ENCODE data around the gene GTF2IRD1. TPM values are rescaled to one million over a fixed set of nuclear protein-coding genes. Genes with fewer than 3 reads are reported as not detected.
A peak's percentile ranks its signal among the peaks of the same experiment; 100 is the strongest.
"Not testable (repeated sequence)": the region's sequence is repeated elsewhere in the genome, so short reads cannot be mapped to it uniquely, and the experiment has no call there.

Gene GTF2IRD1
- total RNA-seq, 2 donors from 2014 or later, result 0.89 to 2.2 TPM

- H3K36me3 Mint-ChIP-seq (ENCODE audit: low read depth), result no peaks in the 10 kb centered on the region
- no peaks in the 10 kb centered on the region for H3K9me3 Mint-ChIP-seq
- H3K27me3 Mint-ChIP-seq, result no peaks in the 10 kb centered on the region
- ATAC-seq (replicated peaks), result no peak
- no peak overlapping the region for H3K4me3 Mint-ChIP-seq
- H3K27ac Mint-ChIP-seq, result no peak overlapping the region
- H3K4me1 Mint-ChIP-seq, result no peaks in the 10 kb centered on the region
Measured at GRCh38 chr7:74418076-74418475, 35.6 kb upstream of the GTF2IRD1 start.

- no peaks in the 10 kb centered on the region for H3K36me3 Mint-ChIP-seq (ENCODE audit: low read depth)
- no peaks in the 10 kb centered on the region for H3K4me1 Mint-ChIP-seq
- no peak for ATAC-seq (replicated peaks)
- no peak overlapping the region for H3K4me3 Mint-ChIP-seq
- H3K27ac Mint-ChIP-seq, result no peak overlapping the region
- no peaks in the 10 kb centered on the region for H3K9me3 Mint-ChIP-seq
- H3K27me3 Mint-ChIP-seq, result no peaks in the 10 kb centered on the region
Measured at GRCh38 chr7:74418538-74418937, 35.2 kb upstream of the GTF2IRD1 start.

GRCh38 chr7:74419232-74419631, 34.5 kb upstream of the GTF2IRD1 start:
- not testable (repeated sequence) for H3K27me3 Mint-ChIP-seq; H3K4me1 Mint-ChIP-seq; H3K9me3 Mint-ChIP-seq; ATAC-seq (replicated peaks); H3K4me3 Mint-ChIP-seq; H3K36me3 Mint-ChIP-seq (ENCODE audit: low read depth)
- H3K27ac Mint-ChIP-seq, result peak overlapping the region; percentile 56

DNA sequence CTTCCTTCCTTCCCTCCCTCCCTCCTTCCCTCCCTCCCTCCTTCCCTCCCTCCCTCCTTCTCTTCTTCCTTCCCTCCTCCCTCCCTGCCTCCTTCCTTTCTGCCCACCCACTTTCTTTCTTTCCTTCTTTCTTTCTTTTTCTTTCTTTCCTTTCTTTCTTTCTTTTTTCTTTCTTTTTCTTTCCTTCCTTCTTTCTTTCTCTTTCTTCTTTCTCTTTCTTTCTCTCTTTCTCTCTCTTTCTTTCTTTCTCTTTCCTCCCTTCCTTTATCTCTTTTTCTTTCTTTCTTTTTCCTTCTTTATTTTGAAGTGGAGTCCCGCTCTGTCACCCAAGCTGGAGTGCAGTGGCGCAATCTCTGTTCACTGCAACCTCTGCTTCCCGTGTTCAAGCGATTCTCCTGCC, 33.7 kb upstream of the GTF2IRD1 start:
- H3K27ac Mint-ChIP-seq, result peak overlapping the region; percentile 56
- H3K4me1 Mint-ChIP-seq, result no peaks in the 10 kb centered on the region
- no peaks in the 10 kb centered on the region for H3K9me3 Mint-ChIP-seq
- no peak for ATAC-seq (replicated peaks)
- H3K27me3 Mint-ChIP-seq, result no peaks in the 10 kb centered on the region
- H3K36me3 Mint-ChIP-seq (ENCODE audit: low read depth), result no peaks in the 10 kb centered on the region
- no peak overlapping the region for H3K4me3 Mint-ChIP-seq

DNA sequence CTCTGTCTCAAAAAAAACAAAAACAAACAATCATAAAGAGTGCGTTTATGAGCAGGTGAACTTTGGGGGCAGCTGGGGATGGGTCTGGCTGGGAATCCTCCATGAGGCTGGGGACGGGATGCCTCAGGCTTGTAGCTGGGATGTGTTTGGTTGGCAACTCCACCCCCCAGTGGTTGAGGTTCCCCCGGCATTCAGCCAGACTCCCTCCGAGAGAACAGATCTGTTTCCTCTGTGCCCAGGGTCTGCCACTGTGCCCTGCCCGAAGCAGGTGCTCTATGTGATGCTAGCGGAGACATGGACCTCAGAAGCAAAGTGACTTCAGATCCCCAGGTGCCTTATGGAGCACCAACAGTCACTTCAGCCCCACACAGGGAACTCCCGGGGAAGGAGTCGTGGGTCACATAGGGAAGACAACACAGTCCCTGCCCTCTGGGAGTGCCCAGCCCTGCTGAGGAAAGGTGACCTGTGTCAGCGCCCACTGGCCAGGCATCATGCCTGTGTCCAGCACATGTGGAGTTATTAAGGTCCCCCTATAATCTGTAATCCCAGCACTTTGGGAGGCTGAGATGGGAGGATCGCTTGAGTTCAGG, 29.3 kb upstream of the GTF2IRD1 start:
- Mint-ChIP-seq H3K4me3 (no peak overlapping the region), H3K4me1 (no peaks in the 10 kb centered on the region), H3K27ac (no peak overlapping the region), H3K27me3 (no peaks in the 10 kb centered on the region), H3K9me3 (no peaks in the 10 kb centered on the region), H3K36me3 (ENCODE audit: low read depth) (no peaks in the 10 kb centered on the region)
- no peak for ATAC-seq (replicated peaks)

DNA sequence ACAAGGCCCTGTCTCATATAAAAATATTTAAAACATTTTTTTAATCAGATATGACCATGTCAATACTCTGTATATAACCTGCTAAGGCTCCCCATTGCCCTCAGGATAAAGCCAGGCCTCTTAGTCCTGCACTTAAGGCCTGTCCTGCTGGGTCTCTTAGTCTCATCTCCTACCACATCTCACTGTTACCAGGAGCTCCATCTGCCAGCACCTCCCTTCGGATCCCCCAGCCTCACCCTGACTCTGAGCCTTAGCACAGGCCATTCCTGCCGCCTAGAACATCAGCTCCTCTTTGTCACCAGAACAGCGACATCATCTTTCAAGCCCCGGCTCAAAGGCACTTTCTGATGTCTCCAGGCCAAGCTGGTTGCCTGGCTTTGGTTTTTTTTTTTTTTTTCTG, 25.7 kb upstream of the GTF2IRD1 start:
- Mint-ChIP-seq H3K4me1 (no peaks in the 10 kb centered on the region), H3K27me3 (no peaks in the 10 kb centered on the region), H3K9me3 (no peaks in the 10 kb centered on the region), H3K4me3 (no peak overlapping the region), H3K36me3 (ENCODE audit: low read depth) (no peaks in the 10 kb centered on the region), H3K27ac (no peak overlapping the region)
- no peak for ATAC-seq (replicated peaks)

GRCh38 chr7:74429153-74429747, 24.5 kb upstream of the GTF2IRD1 start:
- no peaks in the 10 kb centered on the region for H3K36me3 Mint-ChIP-seq (ENCODE audit: low read depth)
- no peaks in the 10 kb centered on the region for H3K9me3 Mint-ChIP-seq
- no peaks in the 10 kb centered on the region for H3K27me3 Mint-ChIP-seq
- no peak overlapping the region for H3K27ac Mint-ChIP-seq
- H3K4me3 Mint-ChIP-seq, result no peak overlapping the region
- H3K4me1 Mint-ChIP-seq, result no peaks in the 10 kb centered on the region
- ATAC-seq (replicated peaks), result no peak

DNA sequence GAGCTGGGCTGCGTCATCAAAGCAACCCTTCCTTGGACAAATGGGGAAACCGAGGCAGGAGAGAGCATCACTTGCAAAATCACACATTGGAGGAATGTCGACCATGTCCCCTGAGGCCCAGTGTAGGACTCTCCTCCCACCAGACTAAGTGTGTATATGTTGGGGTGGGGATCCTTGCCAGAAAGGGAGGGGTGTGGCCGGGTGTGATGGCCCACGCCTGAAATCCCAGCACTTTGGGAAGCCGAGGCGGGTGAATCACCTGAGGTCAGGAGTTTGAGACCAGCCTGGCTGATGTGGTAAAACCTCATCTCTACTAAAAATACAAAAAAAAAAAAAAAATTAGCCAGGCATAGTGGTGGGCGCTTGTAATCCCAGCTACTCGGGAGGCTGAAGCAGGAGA, 23.3 kb upstream of the GTF2IRD1 start:
- not testable (repeated sequence) for H3K4me1 Mint-ChIP-seq; H3K27ac Mint-ChIP-seq; H3K4me3 Mint-ChIP-seq; H3K9me3 Mint-ChIP-seq; ATAC-seq (replicated peaks); H3K36me3 Mint-ChIP-seq (ENCODE audit: low read depth); H3K27me3 Mint-ChIP-seq

DNA sequence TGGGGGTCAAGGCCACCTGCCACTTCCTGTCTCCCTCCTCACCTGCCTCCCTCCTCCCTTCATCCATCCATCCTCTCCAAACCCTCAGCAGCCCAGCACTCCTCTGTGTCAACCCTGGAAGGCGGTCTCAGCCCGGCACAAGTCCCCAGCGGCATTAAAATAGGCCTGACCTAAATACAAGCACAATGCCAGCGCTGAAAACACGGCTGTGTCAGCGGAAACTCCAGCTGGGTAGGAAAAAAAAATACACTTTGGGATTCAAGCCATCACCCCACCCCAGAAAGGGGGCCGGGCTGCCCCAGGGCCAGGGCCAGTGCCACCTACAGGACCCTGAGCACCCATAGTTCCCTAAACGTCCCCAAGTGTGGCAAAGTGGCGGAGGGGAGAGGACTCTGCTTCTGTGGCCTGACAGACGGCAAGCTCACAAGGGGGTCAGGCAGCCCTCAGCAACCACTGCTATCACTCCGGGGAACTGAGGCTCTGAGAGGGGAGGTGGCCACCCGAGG, 22.7 kb upstream of the GTF2IRD1 start:
- no peak overlapping the region for H3K27ac Mint-ChIP-seq
- ATAC-seq (replicated peaks), result no peak
- no peaks in the 10 kb centered on the region for H3K27me3 Mint-ChIP-seq
- H3K9me3 Mint-ChIP-seq, result no peaks in the 10 kb centered on the region
- no peaks in the 10 kb centered on the region for H3K4me1 Mint-ChIP-seq
- H3K4me3 Mint-ChIP-seq, result no peak overlapping the region
- H3K36me3 Mint-ChIP-seq (ENCODE audit: low read depth), result no peaks in the 10 kb centered on the region

DNA sequence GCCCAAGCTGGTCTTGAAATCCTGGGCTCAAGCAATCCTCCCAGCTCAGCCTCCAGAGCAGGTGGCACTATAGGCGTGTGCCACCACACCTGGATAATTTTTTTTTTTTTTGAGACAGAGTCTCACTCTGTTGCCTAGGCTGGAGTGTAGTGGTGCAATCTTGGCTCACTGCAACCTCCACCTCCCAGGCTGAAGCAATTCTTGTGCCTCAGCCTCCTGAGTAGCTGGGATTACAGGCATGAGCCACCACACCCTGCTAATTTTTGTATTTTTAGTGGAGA, 16.5 kb upstream of the GTF2IRD1 start:
- not testable (repeated sequence) for H3K36me3 Mint-ChIP-seq (ENCODE audit: low read depth); H3K27ac Mint-ChIP-seq; H3K9me3 Mint-ChIP-seq; H3K4me1 Mint-ChIP-seq; H3K27me3 Mint-ChIP-seq; H3K4me3 Mint-ChIP-seq; ATAC-seq (replicated peaks)

DNA sequence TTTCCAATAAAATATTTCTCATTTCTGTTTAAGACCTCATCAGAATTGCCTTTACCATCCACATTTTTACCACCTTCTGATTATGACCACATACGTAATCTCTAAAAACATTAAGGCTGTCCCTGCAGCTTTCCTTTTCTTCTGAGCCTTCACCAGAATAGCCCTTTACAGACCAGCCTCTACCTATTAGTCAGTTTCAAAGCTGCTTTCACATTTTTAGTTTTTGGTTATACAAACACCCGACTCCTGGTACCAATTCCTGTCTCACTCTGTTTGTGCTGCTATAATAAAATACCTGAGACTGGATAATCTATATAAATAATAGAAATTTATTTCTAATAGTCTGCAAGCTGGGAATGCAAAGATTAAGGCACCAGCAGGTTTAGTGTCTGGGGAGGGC, 15.4 kb upstream of the GTF2IRD1 start:
- no peaks in the 10 kb centered on the region for H3K27me3 Mint-ChIP-seq
- H3K36me3 Mint-ChIP-seq (ENCODE audit: low read depth), result no peaks in the 10 kb centered on the region
- no peak overlapping the region for H3K4me3 Mint-ChIP-seq
- ATAC-seq (replicated peaks), result no peak
- peaks cover 5% of the 10 kb centered on the region for H3K9me3 Mint-ChIP-seq
- no peaks in the 10 kb centered on the region for H3K4me1 Mint-ChIP-seq
- no peak overlapping the region for H3K27ac Mint-ChIP-seq

DNA sequence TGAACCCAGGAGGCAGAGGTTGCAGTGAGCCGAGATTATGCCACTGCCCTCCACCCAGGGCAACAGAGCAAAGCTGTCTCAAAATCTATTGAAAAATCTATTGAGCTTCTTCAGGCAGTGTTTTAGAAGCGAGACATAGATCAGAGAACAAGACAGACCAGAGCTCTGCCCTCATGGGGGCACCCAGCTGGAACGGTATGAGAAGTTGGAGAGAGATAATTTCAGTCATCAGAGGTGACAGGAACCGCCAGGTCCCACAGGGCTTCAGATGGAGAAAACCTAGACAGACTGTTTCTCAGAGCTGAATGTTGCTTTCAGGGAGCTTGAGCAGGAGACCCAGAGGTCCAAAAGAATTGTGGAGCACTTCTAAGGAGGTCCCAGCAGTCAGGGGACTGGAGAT, 14.2 kb upstream of the GTF2IRD1 start:
- Mint-ChIP-seq H3K4me3 (no peak overlapping the region), H3K9me3 (peaks cover 5% of the 10 kb centered on the region), H3K4me1 (no peaks in the 10 kb centered on the region)

DNA sequence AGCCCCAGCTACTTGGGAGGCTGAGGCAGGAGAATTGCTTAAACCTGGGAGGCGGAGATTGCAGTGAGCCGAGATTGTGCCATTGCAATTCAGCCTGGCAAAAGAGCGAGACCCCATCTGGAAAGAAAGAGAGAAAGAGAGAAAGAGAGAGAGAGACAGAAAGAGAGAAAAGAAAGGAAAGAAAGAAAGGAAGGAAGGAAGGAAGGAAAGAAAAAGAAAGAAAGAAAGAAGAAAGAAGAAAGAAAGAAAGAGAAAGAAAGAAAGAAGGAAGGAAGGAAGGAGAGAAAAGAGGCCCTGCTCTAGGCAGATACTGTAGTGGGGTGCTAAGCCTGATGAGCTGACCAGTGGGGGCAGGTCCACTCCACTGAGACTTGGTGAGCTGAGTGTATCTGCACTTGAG, 13.6 kb upstream of the GTF2IRD1 start:
- H3K27me3 Mint-ChIP-seq, result not testable (repeated sequence)

More for the DNA sequence above, 14.2 kb upstream of the GTF2IRD1 start:
- no peaks in the 10 kb centered on the region for H3K36me3 Mint-ChIP-seq (ENCODE audit: low read depth)
- no peak overlapping the region for H3K27ac Mint-ChIP-seq
- no peak for ATAC-seq (replicated peaks)
- no peaks in the 10 kb centered on the region for H3K27me3 Mint-ChIP-seq

DNA sequence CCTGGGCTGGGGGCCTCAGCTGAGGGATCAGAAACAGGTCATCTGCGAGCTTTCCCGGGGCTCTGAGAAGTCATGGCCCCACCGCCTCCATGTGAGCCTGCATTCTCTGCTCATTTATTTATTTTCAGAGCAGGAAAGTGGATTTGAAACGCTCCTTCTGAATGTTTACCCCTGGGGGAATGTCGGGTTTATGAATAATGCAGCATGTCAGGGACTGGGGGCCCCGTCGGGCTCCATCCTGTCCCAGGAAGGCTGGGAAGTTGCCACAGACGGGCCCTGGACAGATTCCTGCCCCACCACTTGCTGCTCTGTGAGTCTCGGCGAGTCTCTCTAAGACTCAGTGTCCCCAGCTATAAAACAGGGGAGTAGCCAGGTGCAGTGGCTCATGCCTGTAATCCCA, 11.9 kb upstream of the GTF2IRD1 start:
- Mint-ChIP-seq H3K27ac (no peak overlapping the region), H3K9me3 (peaks cover 5% of the 10 kb centered on the region), H3K4me3 (no peak overlapping the region), H3K27me3 (no peaks in the 10 kb centered on the region), H3K4me1 (no peaks in the 10 kb centered on the region), H3K36me3 (ENCODE audit: low read depth) (no peaks in the 10 kb centered on the region)
- ATAC-seq (replicated peaks), result no peak

More for the DNA sequence above, 13.6 kb upstream of the GTF2IRD1 start:
- not testable (repeated sequence) for H3K4me3 Mint-ChIP-seq; H3K9me3 Mint-ChIP-seq; H3K36me3 Mint-ChIP-seq (ENCODE audit: low read depth); H3K27ac Mint-ChIP-seq; ATAC-seq (replicated peaks); H3K4me1 Mint-ChIP-seq

DNA sequence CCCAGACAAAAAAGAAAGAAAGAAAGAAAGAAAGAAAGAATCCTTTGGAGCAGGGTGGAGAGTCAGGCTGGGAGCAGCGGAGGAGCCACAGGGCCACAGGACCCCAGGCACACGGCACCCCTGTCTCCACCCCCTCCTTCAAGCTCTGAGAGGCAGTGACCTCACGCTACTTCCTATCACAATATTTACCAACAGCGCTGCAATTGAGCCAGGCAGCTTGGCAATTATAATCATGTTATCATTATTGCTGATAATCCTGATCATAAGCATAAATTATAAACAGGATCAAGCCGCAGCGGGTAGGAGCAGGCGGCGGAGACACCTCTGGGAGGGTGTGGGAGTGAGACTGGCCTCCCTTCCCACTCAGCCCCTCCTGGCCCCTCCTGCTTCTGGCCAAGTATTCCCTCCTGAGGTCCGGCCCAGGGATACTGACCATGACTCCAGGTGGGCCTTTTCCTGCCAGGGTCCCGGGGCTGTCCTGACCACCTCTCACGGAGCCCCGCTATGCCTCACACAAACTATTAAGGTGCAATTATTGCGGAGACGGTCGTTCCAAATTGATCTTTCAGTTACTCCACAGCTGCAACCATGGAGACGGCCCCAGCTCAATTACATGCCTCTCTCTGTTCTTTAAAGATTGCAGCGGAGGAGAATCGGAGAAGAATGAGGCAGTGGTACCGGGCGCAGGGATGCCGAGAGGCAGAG, 10.0 kb upstream of the GTF2IRD1 start:
- Mint-ChIP-seq H3K27ac (no peak overlapping the region), H3K4me1 (no peaks in the 10 kb centered on the region), H3K27me3 (no peaks in the 10 kb centered on the region), H3K36me3 (ENCODE audit: low read depth) (no peaks in the 10 kb centered on the region), H3K9me3 (no peaks in the 10 kb centered on the region), H3K4me3 (no peak overlapping the region)
- no peak for ATAC-seq (replicated peaks)
